T-cell (primary cell): Measurements from ENCODE around the gene SOCS4. TPM values are rescaled to one million over a fixed set of nuclear protein-coding genes. Genes with fewer than 3 reads are reported as not detected.

Experiments
- ATAC-seq, 4 experiments: fragments of 200-7000 bp in 3 of 4; fragments of 150-1000 bp in 1 of 4; cut with Tn5 transposase; replicated peaks in 1 of 4; 1 replicate in 3 of 4; 2 replicates in 1 of 4; pipeline ENCODE4 v1.10.0; 2021; ENCODE audit warnings: moderate library complexity in 3 of 4, mild to moderate bottlenecking in 2 of 4, moderate number of reproducible peaks in 1 of 4
- CTCF ChIA-PET, 2 donors: fragments of 300-600 bp; sonication (Branson Sonifier 250); formaldehyde crosslinking; loops; one replicate each; lab custom pipeline; 2022; ENCODE audit warnings: antibody characterized with exemption in 2 of 2; lab: Charles Lee
- POLR2A ChIA-PET, 2 donors: fragments of 300-600 bp; sonication (Branson Sonifier 250); formaldehyde crosslinking; loops; one replicate each; lab custom pipeline; 2022; ENCODE audit warnings: antibody characterized with exemption in 2 of 2; lab: Charles Lee
- DNase-seq, 35 experiments: peaks; one replicate each; pipeline versions ENCODE4 v3.0.0 to v3.0.0-alpha.2; 2013 to 2023
- H3K27ac ChIP-seq: one replicate; pipeline ENCODE4 v1.5.1; 2013; ENCODE audit warnings: low read length
- H3K27me3 ChIP-seq, 2 experiments: replicated peaks in 1 of 2; 1 replicate in 1 of 2; 2 replicates in 1 of 2; pipeline versions ENCODE4 v1.6.1 to v1.7.0; 2013; ENCODE audit warnings: low read length in 1 of 2, mixed read lengths in 1 of 2; ENCODE audit not compliant: control insufficient read depth in 2 of 2, insufficient read depth in 2 of 2; ENCODE audit errors: extremely low read depth in 1 of 2
- H3K36me3 ChIP-seq, 2 donors: 1 replicate in 1 of 2; 2 replicates in 1 of 2; pipeline versions ENCODE4 v1.6.1 to v1.7.0; 2013; ENCODE audit warnings: low read length in 1 of 2; ENCODE audit not compliant: control insufficient read depth in 2 of 2, insufficient read depth in 1 of 2; ENCODE audit errors: extremely low read depth in 1 of 2
- H3K4me1 ChIP-seq, 2 experiments: 1 replicate in 1 of 2; 2 replicates in 1 of 2; pipeline versions ENCODE4 v1.6.1 to v1.7.0; 2013; ENCODE audit warnings: low read length in 2 of 2, mixed read lengths in 1 of 2; ENCODE audit not compliant: insufficient read depth in 2 of 2, control insufficient read depth in 1 of 2; ENCODE audit errors: extremely low read depth in 1 of 2
- H3K4me3 ChIP-seq, 2 donors: 1 replicate in 1 of 2; 2 replicates in 1 of 2; pipeline versions ENCODE4 v1.5.1 to v1.7.0; 2013; ENCODE audit warnings: mild to moderate bottlenecking in 2 of 2, low read length in 1 of 2, moderate library complexity in 1 of 2; ENCODE audit not compliant: control insufficient read depth in 1 of 2; ENCODE audit errors: extremely low read depth in 1 of 2
- H3K9me3 ChIP-seq: 2 replicates; pipeline ENCODE4 v1.7.0; 2013
- H3K27ac Mint-ChIP-seq, 2 donors: one replicate each; pipeline ENCODE4 v1.8.0; 2020 to 2021; ENCODE audit warnings: mild to moderate bottlenecking in 2 of 2, mixed read lengths in 2 of 2
- H3K27me3 Mint-ChIP-seq, 2 donors: one replicate each; pipeline ENCODE4 v1.8.0; 2021 to 2022; ENCODE audit warnings: mixed read lengths in 2 of 2
- H3K36me3 Mint-ChIP-seq: one replicate; pipeline ENCODE4 v1.8.0; 2021; ENCODE audit warnings: mixed read lengths
- H3K4me1 Mint-ChIP-seq, 3 donors: one replicate each; pipeline ENCODE4 v1.8.0; 2020 to 2022; ENCODE audit warnings: mixed read lengths in 3 of 3, mild to moderate bottlenecking in 1 of 3
- H3K4me3 Mint-ChIP-seq, 3 donors: one replicate each; pipeline ENCODE4 v1.8.0; 2020 to 2022; ENCODE audit warnings: mild to moderate bottlenecking in 3 of 3, mixed read lengths in 3 of 3, moderate library complexity in 3 of 3
- H3K9me3 Mint-ChIP-seq, 3 donors: one replicate each; pipeline ENCODE4 v1.8.0; 2020 to 2022; ENCODE audit warnings: mixed read lengths in 3 of 3
- WGBS: methylation state at CpG from one replicate; pipeline ENCODE4 v1.1.5; 2013; ENCODE audit warnings: missing lambda C conversion rate; ENCODE audit not compliant: insufficient coverage; 5-methylcytosine and 5-hydroxymethylcytosine counted together
- total RNA-seq, 35 experiments: library from RNA in 6 of 35; stranded (reverse) in 6 of 35; fragments of 120-200 nt in 1 of 35; gene quantifications; one replicate each; pipeline versions ENCODE4 v1.2.1 to v1.2.4 and lab custom pipeline; 2013 to 2026

Gene SOCS4
- total RNA-seq (10 to 100 TPM; 16.7 to 26.4 (median 21.1) TPM), total RNA-seq (lab: John Stamatoyannopoulos, UW) (47.3 to 229 (median 74.7) reads per million in 29 experiments)
- total RNA-seq (2013) = 19.2 TPM

- H3K9me3 Mint-ChIP-seq = no peaks in the 10 kb centered on the region
- DNase-seq (peak; percentile 88 to 98 (median 93)), ATAC-seq (peak; percentile 90 to 94 (median 94))
- 0% methylated on average over 45 of the region's 56 CpGs for WGBS
- Histone ChIP-seq H3K4me1 (peaks cover 9 to 26% of the 10 kb centered on the region in 2 experiments), H3K9me3 (no peaks in the 10 kb centered on the region), H3K27ac (peak within 1 kb of the TSS; percentile 86), H3K36me3 (no peaks in the 10 kb centered on the region), H3K27me3 (no peaks in the 10 kb centered on the region), H3K4me3 (peak within 1 kb of the TSS; percentile 83 to 98)
- H3K36me3 Mint-ChIP-seq = peaks cover 3% of the 10 kb centered on the region
- H3K27me3 Mint-ChIP-seq = no peaks in the 10 kb centered on the region
- ChIA-PET POLR2A (interaction anchor here (0.7 to 2.4 kb wide), 7 partner anchors 18 to 164 kb away, joined by 3 to 17 read pairs (median 5); partner anchors contain the start of genes MAPK1IP1L (in 2 of the 2) and DLGAP5 (in 1 of the 2)), CTCF (interaction anchor here (0.6 to 1.6 kb wide), 9 partner anchors 24 to 463 kb away, joined by 3 to 15 read pairs (median 3); partner anchors contain the start of gene MAPK1IP1L (in 2 of the 2))
- H3K4me3 Mint-ChIP-seq = peak within 1 kb of the TSS; percentile 91 to 92 (median 91)
- peaks cover 49 to 58% (median 53%) of the 10 kb centered on the region in 3 donors for H3K4me1 Mint-ChIP-seq
- peak within 1 kb of the TSS; percentile 83 to 89 for H3K27ac Mint-ChIP-seq
These were observed at the start of gene SOCS4, which contains the start of gene WDHD1 for GRCh38 chr14:55026793-55027561. SOCS4 (plus strand) TSS chr14:55027236; CDS start chr14:55043042, 15,806 bp downstream. WDHD1 (minus strand) TSS chr14:55027099; CDS start chr14:55026787, 312 bp downstream.

DNA sequence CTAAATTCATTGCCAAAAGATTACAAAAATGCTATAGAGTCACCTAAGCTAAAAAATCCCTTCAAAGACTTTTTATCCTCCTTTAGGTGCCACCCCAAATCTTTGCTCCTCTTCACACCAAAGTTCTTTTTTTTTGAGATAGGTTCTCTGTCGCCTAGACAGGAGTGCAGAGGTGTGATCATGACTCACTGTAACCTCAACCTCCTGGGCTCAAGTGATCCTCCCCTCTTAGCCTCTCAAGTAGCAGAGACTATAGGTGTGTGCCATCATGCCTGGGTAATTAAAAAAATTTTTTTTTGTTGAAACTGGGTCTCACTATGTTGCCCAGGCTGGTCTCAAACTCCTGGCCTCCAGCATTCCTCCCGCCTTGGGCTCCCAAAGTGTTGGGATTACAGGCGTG is 48.0 kb upstream of the SOCS4 start:
- ChIA-PET CTCF (no interaction called here), POLR2A (no interaction called here)
- Histone ChIP-seq H3K4me3 (no peak overlapping the region), H3K4me1 (peaks cover 0 to 3% of the 10 kb centered on the region in 2 experiments), H3K27me3 (no peaks in the 10 kb centered on the region), H3K27ac (no peak overlapping the region), H3K36me3 (peaks cover 0 to 5% of the 10 kb centered on the region in 2 donors), H3K9me3 (no peaks in the 10 kb centered on the region)
- peaks cover 0 to 4% (median 0%) of the 10 kb centered on the region in 3 donors for H3K4me1 Mint-ChIP-seq
- H3K27me3 Mint-ChIP-seq = no peaks in the 10 kb centered on the region
- no peaks in the 10 kb centered on the region for H3K9me3 Mint-ChIP-seq
- peaks cover 7% of the 10 kb centered on the region for H3K36me3 Mint-ChIP-seq
- no peak overlapping the region for H3K4me3 Mint-ChIP-seq
- 70% methylated on average over 2 of the region's 3 CpGs for WGBS
- H3K27ac Mint-ChIP-seq = peak overlapping the region in 1 of 2 donors; percentile 6
- no peak for ATAC-seq
- DNase-seq = no peak

DNA sequence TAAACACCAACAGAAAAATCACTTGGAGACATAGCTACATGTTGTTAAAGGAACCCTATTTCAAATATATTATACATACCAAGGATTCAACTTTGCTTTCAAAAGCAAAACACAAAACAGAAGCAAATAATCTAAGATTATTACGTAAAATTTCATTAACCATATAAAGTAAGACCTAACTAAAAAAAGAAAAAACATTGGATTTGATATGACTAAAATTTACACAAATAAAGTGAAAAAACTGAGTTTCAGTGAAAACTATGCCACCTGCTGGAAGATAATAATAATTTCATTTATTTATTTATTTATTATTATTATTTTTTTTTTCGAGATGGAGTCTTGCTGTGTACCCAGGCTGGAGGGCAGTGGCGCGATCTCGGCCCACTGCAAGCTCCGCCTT is 45.3 kb upstream of the SOCS4 start:
- no peaks in the 10 kb centered on the region for H3K27me3 Mint-ChIP-seq

GRCh38 chr14:54985156-54985555 is 41.9 kb upstream of the SOCS4 start:
- ATAC-seq (no peak), DNase-seq (no peak)
- peaks cover 26% of the 10 kb centered on the region for H3K36me3 Mint-ChIP-seq
- H3K27ac ChIP-seq = no peak overlapping the region
- no peaks in the 10 kb centered on the region for H3K9me3 ChIP-seq
- ChIA-PET CTCF (interaction anchor here in 1 of 2 donors (0.7 kb wide), 1 partner anchor 421 kb away, joined by 3 read pairs; no protein-coding TSS in a partner anchor), POLR2A (interaction anchor here in 1 of 2 donors (0.8 kb wide), 1 partner anchor 20 kb away, joined by 3 read pairs; no protein-coding TSS in a partner anchor)
- no peaks in the 10 kb centered on the region for H3K4me1 Mint-ChIP-seq
- no peaks in the 10 kb centered on the region for H3K4me1 ChIP-seq
- peaks cover 3 to 4% of the 10 kb centered on the region in 2 donors for H3K36me3 ChIP-seq
- no peak overlapping the region for H3K27ac Mint-ChIP-seq
- no peaks in the 10 kb centered on the region for H3K27me3 Mint-ChIP-seq
- no peak overlapping the region for H3K4me3 Mint-ChIP-seq
- WGBS = 90% methylated on average over 4 of the region's 4 CpGs
- no peaks in the 10 kb centered on the region for H3K27me3 ChIP-seq
- H3K4me3 ChIP-seq = no peak overlapping the region
- no peaks in the 10 kb centered on the region for H3K9me3 Mint-ChIP-seq

More for the DNA sequence above, 45.3 kb upstream of the SOCS4 start:
- Histone ChIP-seq H3K4me1 (no peaks in the 10 kb centered on the region), H3K27me3 (no peaks in the 10 kb centered on the region), H3K9me3 (no peaks in the 10 kb centered on the region), H3K4me3 (no peak overlapping the region), H3K27ac (no peak overlapping the region), H3K36me3 (peaks cover 0 to 8% of the 10 kb centered on the region in 2 donors)
- WGBS = no CpG with 5 or more reads among the region's 6 CpGs
- ChIA-PET CTCF (interaction anchor here in 1 of 2 donors (0.9 kb wide), 1 partner anchor 417 kb away, joined by 3 read pairs; no protein-coding TSS in a partner anchor), POLR2A (no interaction called here)
- DNase-seq (no peak), ATAC-seq (no peak)
- Mint-ChIP-seq H3K36me3 (peaks cover 24% of the 10 kb centered on the region), H3K4me1 (no peaks in the 10 kb centered on the region), H3K27ac (no peak overlapping the region), H3K9me3 (no peaks in the 10 kb centered on the region), H3K4me3 (no peak overlapping the region)

GRCh38 chr14:55000381-55000780 is 26.7 kb upstream of the SOCS4 start:
- H3K36me3 Mint-ChIP-seq = peaks cover 25% of the 10 kb centered on the region
- Histone ChIP-seq H3K9me3 (no peaks in the 10 kb centered on the region), H3K27ac (no peak overlapping the region), H3K4me3 (no peak overlapping the region), H3K36me3 (no peaks in the 10 kb centered on the region), H3K27me3 (no peaks in the 10 kb centered on the region), H3K4me1 (no peaks in the 10 kb centered on the region)
- peaks cover 0 to 7% (median 0%) of the 10 kb centered on the region in 3 donors for H3K4me1 Mint-ChIP-seq
- H3K27me3 Mint-ChIP-seq = no peaks in the 10 kb centered on the region
- ChIA-PET POLR2A (no interaction called here), CTCF (no interaction called here)
- ATAC-seq = peak in 1 of 4 experiments; percentile 37
- no peak overlapping the region for H3K27ac Mint-ChIP-seq
- peak in 1 of 35 experiments; percentile 8 for DNase-seq
- WGBS = no CpG with 5 or more reads among the region's 3 CpGs
- no peaks in the 10 kb centered on the region for H3K9me3 Mint-ChIP-seq
- H3K4me3 Mint-ChIP-seq = no peak overlapping the region

- Histone ChIP-seq H3K4me3 (no peak overlapping the region), H3K36me3 (no peaks in the 10 kb centered on the region), H3K27me3 (no peaks in the 10 kb centered on the region), H3K27ac (no peak overlapping the region), H3K4me1 (no peaks in the 10 kb centered on the region), H3K9me3 (no peaks in the 10 kb centered on the region)
- ChIA-PET CTCF (no interaction called here), POLR2A (interaction anchor here in 1 of 2 donors (0.7 kb wide), 1 partner anchor 1571 kb away, joined by 3 read pairs; no protein-coding TSS in a partner anchor)
- H3K9me3 Mint-ChIP-seq = no peaks in the 10 kb centered on the region
- H3K27ac Mint-ChIP-seq = no peak overlapping the region
- H3K36me3 Mint-ChIP-seq = peaks cover 24% of the 10 kb centered on the region
- DNase-seq (no peak), ATAC-seq (no peak)
- H3K4me3 Mint-ChIP-seq = no peak overlapping the region
- 92% methylated on average over 2 of the region's 4 CpGs for WGBS
- no peaks in the 10 kb centered on the region for H3K27me3 Mint-ChIP-seq
- H3K4me1 Mint-ChIP-seq = peaks cover 0 to 4% (median 0%) of the 10 kb centered on the region in 3 donors
These were observed 22.0 kb upstream of the SOCS4 start for GRCh38 chr14:55005071-55005470.
